Dermis lymphatic vessel endothelial cell (primary cell): Measurements from ENCODE around the gene OR2G2. TPM values are rescaled to one million over a fixed set of nuclear protein-coding genes. Genes with fewer than 3 reads are reported as not detected.

Experiments
- total RNA-seq: library from RNA; depleted of rRNA; stranded (reverse); fragments of >200 nt; gene quantifications from 2 replicates; pipeline ENCODE4 v1.2.1, GENCODE V29; 2014

The OR2G2 gene
- total RNA-seq, result not detected in 2 replicates

GRCh38 chr1:247588060-247588459, at the start of gene OR2G2:
Gene OR2G2 (plus strand): TSS chr1:247588360. CDS start chr1:247588360, 0 bp downstream.

GRCh38 chr1:247548769-247549182, 39.4 kb upstream of the OR2G2 start, which contains the start of gene GCSAML:
Gene GCSAML (plus strand): TSS chr1:247549134. CDS start chr1:247549192, 58 bp downstream.

GRCh38 chr1:247605286-247605685, 17.1 kb downstream of the OR2G2 start, which contains the start of gene OR2G3:
Gene OR2G3 (plus strand): TSS chr1:247605586. CDS start chr1:247605586, 0 bp downstream.

Other genes starting within 250 kb of the OR2G2 start
- not detected in 2 replicates for gene NLRP3, start 172.2 kb upstream of the OR2G2 start, total RNA-seq
- gene OR2B11, start 130.3 kb upstream of the OR2G2 start, total RNA-seq, result not detected in 2 replicates
- not detected in 2 replicates for gene OR2C3, start 51.9 kb upstream of the OR2G2 start, total RNA-seq
- gene GCSAML, start 39.2 kb upstream of the OR2G2 start, total RNA-seq, result 0.11 TPM in 1 of 2 replicates, not detected in the other
- gene OR2G3, start 17.2 kb downstream of the OR2G2 start, total RNA-seq, result not detected in 2 replicates
- not detected in 2 replicates for gene OR13G1, start 91.4 kb downstream of the OR2G2 start, total RNA-seq
- gene OR6F1, start 128.3 kb downstream of the OR2G2 start, total RNA-seq, result not detected in 2 replicates
- gene OR14K1, start 150.3 kb downstream of the OR2G2 start, total RNA-seq, result 0.11 TPM in 1 of 2 replicates, not detected in the other
- gene OR14A2, start 159.8 kb downstream of the OR2G2 start, total RNA-seq, result not detected in 2 replicates
- gene OR1C1, start 172.2 kb downstream of the OR2G2 start, total RNA-seq, result not detected in 2 replicates
- gene OR14A16, start 235.8 kb downstream of the OR2G2 start, total RNA-seq, result not detected in 2 replicates